ENCODE data around the gene MST1. TPM values are rescaled to one million over a fixed set of nuclear protein-coding genes. Genes with fewer than 3 reads are reported as not detected.

The MST1 gene
- total RNA-seq, 3 donors from 2014 or later: 4.1 to 5.7 (median 4.7) TPM

DNA sequence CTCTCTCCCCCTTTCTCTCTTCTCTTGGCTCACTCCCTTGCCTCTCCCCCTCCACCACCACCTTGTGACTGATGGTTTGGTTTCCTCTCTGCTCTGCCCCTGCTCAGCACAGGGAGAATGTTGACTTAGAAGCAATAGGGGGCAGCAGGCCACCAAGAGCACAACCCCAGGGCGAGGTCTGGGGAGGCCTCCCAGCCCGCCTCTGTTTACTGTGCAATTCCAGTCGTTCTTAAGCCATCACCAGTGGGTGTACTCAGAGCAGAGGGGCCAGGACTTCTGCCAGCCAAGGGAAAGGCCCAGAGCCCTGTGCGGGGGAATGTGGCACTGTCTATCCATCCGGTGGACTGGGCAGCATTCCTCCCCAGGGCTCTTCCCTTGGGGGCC lies 20.9 kb downstream of the MST1 start:
- Mint-ChIP-seq H3K9me3 (no peaks in the 10 kb centered on the region), H3K36me3 (ENCODE audit: insufficient read depth) (no peaks in the 10 kb centered on the region), H3K27me3 (ENCODE audit: low read depth) (no peaks in the 10 kb centered on the region), H3K4me1 (ENCODE audit: low read depth) (peaks cover 10% of the 10 kb centered on the region), H3K4me3 (no peak overlapping the region)
- no peak for DNase-seq
- no peak for ATAC-seq

DNA sequence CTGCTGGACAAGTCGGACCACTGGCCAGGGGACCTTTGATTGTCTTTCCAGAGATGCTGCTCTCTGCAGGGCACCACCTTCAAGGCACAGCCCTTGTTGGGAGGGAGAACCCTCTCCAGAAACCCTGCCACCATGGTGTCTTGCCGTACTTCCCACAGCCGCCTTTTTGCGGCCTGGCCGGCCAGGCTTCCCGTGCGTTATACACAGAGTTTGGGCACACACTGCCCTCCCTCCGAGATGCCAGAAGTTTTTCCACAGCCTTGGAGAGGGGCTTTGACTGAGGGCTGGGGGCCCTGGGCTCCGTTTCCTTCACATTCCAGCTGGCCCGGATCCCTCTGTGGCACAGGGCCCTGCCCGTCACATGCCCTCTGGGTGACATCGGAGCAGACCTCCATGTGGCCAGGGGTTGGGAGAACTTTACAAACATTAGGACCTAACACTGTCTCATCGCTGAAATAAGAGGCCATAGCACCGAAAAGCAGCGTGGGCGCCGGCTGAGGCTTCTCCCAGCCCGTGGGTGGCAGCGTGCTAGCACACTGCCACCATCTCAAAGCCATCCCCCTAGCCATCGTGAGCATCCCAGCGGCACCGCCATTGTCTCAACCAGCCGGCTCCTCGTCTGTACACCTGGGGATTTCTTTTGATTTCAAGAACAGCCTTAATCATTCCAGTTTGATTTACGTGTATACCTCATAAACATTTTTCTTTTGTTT lies 21.4 kb downstream of the MST1 start:
- DNase-seq (no peak), ATAC-seq (no peak)
- H3K36me3 Mint-ChIP-seq (ENCODE audit: insufficient read depth): no peaks in the 10 kb centered on the region
- no peak overlapping the region for H3K4me3 Mint-ChIP-seq
- H3K27me3 Mint-ChIP-seq (ENCODE audit: low read depth): no peaks in the 10 kb centered on the region
- H3K9me3 Mint-ChIP-seq: no peaks in the 10 kb centered on the region
- H3K4me1 Mint-ChIP-seq (ENCODE audit: low read depth): peaks cover 6% of the 10 kb centered on the region

- Mint-ChIP-seq H3K27me3 (ENCODE audit: low read depth) (no peaks in the 10 kb centered on the region), H3K4me3 (no peak overlapping the region), H3K36me3 (ENCODE audit: insufficient read depth) (no peaks in the 10 kb centered on the region), H3K9me3 (no peaks in the 10 kb centered on the region), H3K4me1 (ENCODE audit: low read depth) (no peaks in the 10 kb centered on the region)
- DNase-seq (no peak), ATAC-seq (no peak)
These were observed 22.7 kb downstream of the MST1 start for GRCh38 chr3:49666592-49666991.

GRCh38 chr3:49665822-49666519 lies 23.3 kb downstream of the MST1 start:
- H3K9me3 Mint-ChIP-seq: no peaks in the 10 kb centered on the region
- H3K4me3 Mint-ChIP-seq: no peak overlapping the region
- no peak for DNase-seq
- H3K4me1 Mint-ChIP-seq (ENCODE audit: low read depth): no peaks in the 10 kb centered on the region
- H3K27me3 Mint-ChIP-seq (ENCODE audit: low read depth): no peaks in the 10 kb centered on the region
- no peak for ATAC-seq
- H3K36me3 Mint-ChIP-seq (ENCODE audit: insufficient read depth): no peaks in the 10 kb centered on the region

GRCh38 chr3:49664300-49664699 lies 25.0 kb downstream of the MST1 start:
- H3K36me3 Mint-ChIP-seq (ENCODE audit: insufficient read depth): no peaks in the 10 kb centered on the region
- no peaks in the 10 kb centered on the region for H3K4me1 Mint-ChIP-seq (ENCODE audit: low read depth)
- H3K9me3 Mint-ChIP-seq: no peaks in the 10 kb centered on the region
- H3K27me3 Mint-ChIP-seq (ENCODE audit: low read depth): no peaks in the 10 kb centered on the region
- no peak overlapping the region for H3K4me3 Mint-ChIP-seq
- no peak for ATAC-seq
- DNase-seq: no peak

GRCh38 chr3:49663831-49664230 lies 25.4 kb downstream of the MST1 start:
- Mint-ChIP-seq H3K9me3 (no peaks in the 10 kb centered on the region), H3K4me1 (ENCODE audit: low read depth) (no peaks in the 10 kb centered on the region), H3K4me3 (no peak overlapping the region), H3K27me3 (ENCODE audit: low read depth) (no peaks in the 10 kb centered on the region), H3K36me3 (ENCODE audit: insufficient read depth) (no peaks in the 10 kb centered on the region)
- DNase-seq (no peak), ATAC-seq (no peak)

GRCh38 chr3:49662720-49663413 lies 26.4 kb downstream of the MST1 start:
- no peak overlapping the region for H3K4me3 Mint-ChIP-seq
- H3K9me3 Mint-ChIP-seq: no peaks in the 10 kb centered on the region
- H3K27me3 Mint-ChIP-seq (ENCODE audit: low read depth): no peaks in the 10 kb centered on the region
- ATAC-seq: no peak
- DNase-seq: no peak
- no peaks in the 10 kb centered on the region for H3K4me1 Mint-ChIP-seq (ENCODE audit: low read depth)
- no peaks in the 10 kb centered on the region for H3K36me3 Mint-ChIP-seq (ENCODE audit: insufficient read depth)

DNA sequence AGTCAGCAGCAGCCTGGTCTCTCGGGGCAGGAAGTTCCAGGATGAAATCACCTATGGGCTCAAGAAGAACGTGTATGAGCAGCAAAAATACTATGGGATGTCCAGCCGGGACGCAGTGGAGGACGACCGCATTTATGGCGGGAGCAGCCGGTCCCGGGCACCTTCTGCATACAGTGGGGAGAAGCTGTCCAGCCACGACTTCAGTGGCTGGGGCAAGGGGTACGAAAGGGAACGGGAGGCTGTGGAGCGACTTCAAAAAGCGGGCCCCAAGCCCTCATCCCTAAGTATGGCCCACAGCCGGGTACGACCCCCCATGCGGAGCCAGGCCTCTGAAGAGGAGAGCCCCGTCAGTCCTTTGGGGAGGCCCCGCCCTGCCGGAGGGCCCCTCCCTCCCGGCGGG lies 27.3 kb downstream of the MST1 start:
- Mint-ChIP-seq H3K9me3 (no peaks in the 10 kb centered on the region), H3K4me3 (no peak overlapping the region), H3K27me3 (ENCODE audit: low read depth) (peaks cover 2% of the 10 kb centered on the region), H3K4me1 (ENCODE audit: low read depth) (no peaks in the 10 kb centered on the region), H3K36me3 (ENCODE audit: insufficient read depth) (no peaks in the 10 kb centered on the region)
- DNase-seq (no peak), ATAC-seq (no peak)

DNA sequence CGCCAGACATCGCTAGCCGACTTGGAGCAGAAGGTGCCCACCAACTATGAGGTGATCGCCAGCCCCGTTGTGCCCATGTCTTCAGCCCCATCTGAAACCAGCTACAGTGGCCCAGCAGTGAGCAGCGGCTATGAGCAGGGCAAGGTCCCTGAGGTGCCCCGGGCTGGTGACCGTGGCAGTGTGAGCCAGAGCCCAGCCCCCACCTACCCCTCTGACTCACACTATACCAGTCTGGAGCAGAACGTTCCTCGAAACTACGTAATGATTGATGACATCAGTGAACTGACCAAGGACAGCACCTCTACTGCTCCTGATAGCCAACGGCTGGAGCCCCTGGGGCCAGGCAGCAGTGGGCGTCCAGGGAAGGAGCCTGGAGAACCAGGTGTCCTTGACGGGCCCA lies 28.0 kb downstream of the MST1 start:
- Mint-ChIP-seq H3K27me3 (ENCODE audit: low read depth) (peaks cover 5% of the 10 kb centered on the region), H3K4me3 (no peak overlapping the region), H3K36me3 (ENCODE audit: insufficient read depth) (no peaks in the 10 kb centered on the region), H3K9me3 (no peaks in the 10 kb centered on the region), H3K4me1 (ENCODE audit: low read depth) (no peaks in the 10 kb centered on the region)
- DNase-seq (no peak), ATAC-seq (no peak)

- H3K27me3 Mint-ChIP-seq (ENCODE audit: low read depth): peaks cover 7% of the 10 kb centered on the region
- no peaks in the 10 kb centered on the region for H3K36me3 Mint-ChIP-seq (ENCODE audit: insufficient read depth)
- H3K4me3 Mint-ChIP-seq: no peak overlapping the region
- ATAC-seq (no peak), DNase-seq (no peak)
- no peaks in the 10 kb centered on the region for H3K4me1 Mint-ChIP-seq (ENCODE audit: low read depth)
- H3K9me3 Mint-ChIP-seq: no peaks in the 10 kb centered on the region
These were observed 29.5 kb downstream of the MST1 start for GRCh38 chr3:49659756-49660155.

DNA sequence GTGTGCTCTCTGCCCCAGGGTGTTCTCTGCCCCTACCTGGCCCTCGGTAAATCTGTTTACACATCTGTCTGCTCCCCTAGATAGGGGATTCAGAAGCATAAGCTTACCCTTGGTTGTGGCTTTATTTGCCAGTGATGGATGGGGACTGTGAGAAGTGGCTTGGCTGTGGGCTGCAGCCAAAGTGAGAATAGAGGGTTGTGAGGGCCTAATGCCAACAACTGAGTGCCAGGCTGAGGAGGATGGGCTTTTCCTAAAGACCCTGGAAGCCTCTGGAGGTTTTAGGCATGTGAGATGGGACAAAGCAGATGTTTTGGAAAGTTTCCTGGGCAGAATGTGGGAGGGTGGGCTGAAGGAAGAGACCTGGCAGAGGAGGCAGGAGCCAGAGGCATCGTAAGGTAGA lies 30.6 kb downstream of the MST1 start:
- DNase-seq (no peak), ATAC-seq (no peak)
- H3K36me3 Mint-ChIP-seq (ENCODE audit: insufficient read depth): no peaks in the 10 kb centered on the region
- H3K4me1 Mint-ChIP-seq (ENCODE audit: low read depth): no peaks in the 10 kb centered on the region
- H3K9me3 Mint-ChIP-seq: no peaks in the 10 kb centered on the region
- H3K4me3 Mint-ChIP-seq: no peak overlapping the region
- peaks cover 7% of the 10 kb centered on the region for H3K27me3 Mint-ChIP-seq (ENCODE audit: low read depth)

DNA sequence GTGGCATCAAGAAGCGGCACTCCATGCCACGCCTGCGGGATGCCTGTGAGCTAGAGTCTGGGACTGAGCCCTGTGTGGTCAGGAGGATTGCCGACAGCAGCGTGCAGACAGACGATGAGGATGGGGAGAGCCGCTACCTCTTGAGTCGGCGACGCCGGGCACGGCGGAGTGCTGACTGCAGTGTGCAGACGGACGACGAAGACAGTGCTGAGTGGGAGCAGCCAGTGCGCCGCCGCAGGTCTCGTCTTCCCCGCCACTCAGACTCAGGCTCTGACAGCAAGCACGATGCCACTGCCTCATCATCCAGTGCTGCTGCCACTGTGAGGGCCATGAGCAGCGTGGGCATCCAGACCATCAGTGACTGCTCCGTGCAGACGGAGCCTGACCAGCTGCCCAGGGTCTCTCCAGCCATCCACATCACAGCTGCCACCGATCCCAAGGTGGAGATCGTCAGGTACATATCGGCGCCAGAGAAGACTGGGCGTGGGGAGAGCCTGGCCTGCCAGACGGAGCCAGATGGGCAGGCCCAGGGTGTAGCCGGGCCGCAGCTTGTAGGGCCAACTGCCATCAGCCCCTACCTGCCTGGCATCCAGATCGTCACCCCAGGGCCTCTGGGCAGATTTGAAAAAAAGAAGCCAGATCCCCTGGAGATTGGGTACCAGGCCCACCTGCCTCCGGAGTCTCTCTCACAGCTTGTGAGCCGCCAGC lies 31.9 kb downstream of the MST1 start:
- no peaks in the 10 kb centered on the region for H3K36me3 Mint-ChIP-seq (ENCODE audit: insufficient read depth)
- no peak overlapping the region for H3K4me3 Mint-ChIP-seq
- no peak for DNase-seq
- no peak for ATAC-seq
- H3K27me3 Mint-ChIP-seq (ENCODE audit: low read depth): peaks cover 7% of the 10 kb centered on the region
- no peaks in the 10 kb centered on the region for H3K4me1 Mint-ChIP-seq (ENCODE audit: low read depth)
- H3K9me3 Mint-ChIP-seq: no peaks in the 10 kb centered on the region

GRCh38 chr3:49656541-49657112 lies 32.6 kb downstream of the MST1 start:
- Mint-ChIP-seq H3K4me3 (no peak overlapping the region), H3K27me3 (ENCODE audit: low read depth) (peaks cover 7% of the 10 kb centered on the region), H3K9me3 (no peaks in the 10 kb centered on the region), H3K4me1 (ENCODE audit: low read depth) (no peaks in the 10 kb centered on the region), H3K36me3 (ENCODE audit: insufficient read depth) (no peaks in the 10 kb centered on the region)
- DNase-seq (no peak), ATAC-seq (no peak)

GRCh38 chr3:49655731-49656285 lies 33.5 kb downstream of the MST1 start:
- ATAC-seq (no peak), DNase-seq (no peak)
- no peaks in the 10 kb centered on the region for H3K36me3 Mint-ChIP-seq (ENCODE audit: insufficient read depth)
- H3K4me3 Mint-ChIP-seq: no peak overlapping the region
- H3K27me3 Mint-ChIP-seq (ENCODE audit: low read depth): peaks cover 7% of the 10 kb centered on the region
- H3K4me1 Mint-ChIP-seq (ENCODE audit: low read depth): no peaks in the 10 kb centered on the region
- H3K9me3 Mint-ChIP-seq: no peaks in the 10 kb centered on the region

All from activated T-cell treated with anti-CD3 and anti-CD28 coated beads, Interleukin-2, amount 50 U/mL, for 4 hours (primary cell).